Fibroblast of mammary gland (primary cell): ENCODE results near the gene TMEM273.
"Not testable (repeated sequence)": the region's sequence is repeated elsewhere in the genome, so short reads cannot be mapped to it uniquely, and the experiment has no call there.

Source experiments
- DNase-seq: peaks from one replicate; pipeline ENCODE4 v3.0.0-alpha.2; 2010; ENCODE audit warnings: low read depth
- H3K4me3 ChIP-seq: 2 replicates; pipeline ENCODE4 v1.5.1; 2011; ENCODE audit warnings: low read depth, mild to moderate bottlenecking, low read length, moderate library complexity; ENCODE audit not compliant: control insufficient read depth
- TF ChIP-seq, protein P1 (sequence below): conservative IDR thresholded peaks from 2 replicates; pipeline ENCODE4 v1.5.1; 2011; ENCODE audit warnings: low read depth, low read length, inconsistent platforms; ENCODE audit not compliant: control insufficient read depth, insufficient read depth

TMEM273 gene

DNA sequence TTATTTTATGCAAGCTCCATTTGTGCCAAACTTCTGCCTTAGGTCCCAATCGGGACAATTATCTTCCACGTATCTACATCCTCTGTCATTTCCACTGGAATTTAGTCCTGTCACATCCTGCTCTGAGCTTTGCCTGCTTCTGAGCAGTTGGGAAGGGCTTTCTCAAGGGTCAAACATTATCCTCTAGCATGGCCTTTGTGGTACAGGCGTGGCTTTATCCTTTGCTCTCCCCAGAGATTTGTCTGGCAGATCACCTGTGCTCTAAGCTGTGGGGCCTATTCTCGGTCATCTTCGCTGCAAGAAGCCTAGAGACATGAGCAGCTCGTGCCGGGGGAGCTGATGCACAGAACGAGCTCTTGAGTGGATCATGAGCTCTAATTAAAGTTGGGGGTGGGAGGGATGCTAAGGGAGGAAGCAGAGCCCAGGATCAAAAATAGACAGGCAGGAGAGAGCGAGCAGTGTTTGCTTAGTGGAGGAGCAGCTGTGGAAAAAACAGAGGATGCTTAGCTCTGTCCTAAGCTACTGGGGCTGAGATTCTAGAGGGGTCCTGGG lies 19.8 kb upstream of the TMEM273 start:
- no peak overlapping the region for H3K4me3 ChIP-seq
- TF ChIP-seq, protein P1, sequence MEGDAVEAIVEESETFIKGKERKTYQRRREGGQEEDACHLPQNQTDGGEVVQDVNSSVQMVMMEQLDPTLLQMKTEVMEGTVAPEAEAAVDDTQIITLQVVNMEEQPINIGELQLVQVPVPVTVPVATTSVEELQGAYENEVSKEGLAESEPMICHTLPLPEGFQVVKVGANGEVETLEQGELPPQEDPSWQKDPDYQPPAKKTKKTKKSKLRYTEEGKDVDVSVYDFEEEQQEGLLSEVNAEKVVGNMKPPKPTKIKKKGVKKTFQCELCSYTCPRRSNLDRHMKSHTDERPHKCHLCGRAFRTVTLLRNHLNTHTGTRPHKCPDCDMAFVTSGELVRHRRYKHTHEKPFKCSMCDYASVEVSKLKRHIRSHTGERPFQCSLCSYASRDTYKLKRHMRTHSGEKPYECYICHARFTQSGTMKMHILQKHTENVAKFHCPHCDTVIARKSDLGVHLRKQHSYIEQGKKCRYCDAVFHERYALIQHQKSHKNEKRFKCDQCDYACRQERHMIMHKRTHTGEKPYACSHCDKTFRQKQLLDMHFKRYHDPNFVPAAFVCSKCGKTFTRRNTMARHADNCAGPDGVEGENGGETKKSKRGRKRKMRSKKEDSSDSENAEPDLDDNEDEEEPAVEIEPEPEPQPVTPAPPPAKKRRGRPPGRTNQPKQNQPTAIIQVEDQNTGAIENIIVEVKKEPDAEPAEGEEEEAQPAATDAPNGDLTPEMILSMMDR = no peak
- no peak for DNase-seq

DNA sequence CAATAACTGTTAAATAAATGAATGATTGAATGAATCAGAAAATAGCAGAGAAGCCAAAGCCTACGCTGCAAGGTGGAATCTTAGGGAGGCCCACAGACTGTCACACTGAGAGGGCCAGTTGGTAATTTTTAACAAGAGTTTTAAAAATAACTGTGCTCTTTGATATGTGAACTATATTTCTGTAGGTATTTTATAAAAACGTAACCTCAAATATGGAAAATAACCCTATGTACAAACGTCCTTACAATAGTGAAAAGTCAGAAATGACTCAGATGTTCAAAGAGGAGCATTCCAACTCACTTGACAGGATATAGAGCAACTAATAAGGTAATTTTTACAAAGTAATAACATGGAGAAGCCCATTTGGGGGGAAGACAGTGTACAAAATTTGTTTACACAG lies 18.9 kb upstream of the TMEM273 start:
- TF ChIP-seq, protein P1 = no peak
- no peak overlapping the region for H3K4me3 ChIP-seq
- DNase-seq = no peak

DNA sequence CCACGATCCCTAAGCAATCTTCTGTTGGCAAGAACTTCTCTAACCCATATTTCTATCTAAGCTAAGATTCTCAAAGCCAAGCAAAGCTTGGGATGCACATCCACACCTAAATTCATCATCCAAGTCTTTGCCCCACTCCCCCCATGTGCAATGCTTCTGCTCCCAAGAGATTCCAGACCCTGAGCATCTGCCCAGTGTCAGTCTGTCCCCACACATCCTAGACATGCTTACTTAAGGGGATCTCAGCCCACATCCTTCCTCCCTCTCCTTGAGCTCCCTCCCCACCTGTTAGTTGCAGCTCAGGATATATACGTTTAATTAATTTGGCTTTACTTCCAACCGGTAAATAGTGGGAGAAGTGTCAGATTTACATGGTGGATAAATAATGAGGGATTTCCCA lies 17.0 kb upstream of the TMEM273 start:
- H3K4me3 ChIP-seq = no peak overlapping the region
- TF ChIP-seq, protein P1 = no peak
- no peak for DNase-seq

DNA sequence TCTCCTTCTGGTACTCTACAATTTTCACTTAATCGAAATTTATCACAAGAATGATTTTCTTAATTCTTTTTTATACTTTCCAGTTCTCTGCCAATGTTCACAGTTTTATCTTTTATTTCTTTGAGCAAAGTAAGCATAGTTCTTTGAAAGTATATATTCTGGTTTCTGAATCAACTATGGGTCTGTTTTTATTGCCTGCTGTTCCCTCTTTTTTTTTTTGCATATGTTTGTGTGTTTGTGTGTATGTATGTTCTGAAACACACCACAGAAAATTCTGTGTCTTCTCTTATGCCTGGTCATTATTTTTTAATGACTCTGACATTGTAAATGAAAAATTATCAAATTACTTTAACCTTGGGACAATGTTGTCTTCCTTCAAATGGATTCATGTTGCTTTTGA lies 15.9 kb upstream of the TMEM273 start:
- TF ChIP-seq, protein P1 = no peak
- no peak for DNase-seq
- no peak overlapping the region for H3K4me3 ChIP-seq

DNA sequence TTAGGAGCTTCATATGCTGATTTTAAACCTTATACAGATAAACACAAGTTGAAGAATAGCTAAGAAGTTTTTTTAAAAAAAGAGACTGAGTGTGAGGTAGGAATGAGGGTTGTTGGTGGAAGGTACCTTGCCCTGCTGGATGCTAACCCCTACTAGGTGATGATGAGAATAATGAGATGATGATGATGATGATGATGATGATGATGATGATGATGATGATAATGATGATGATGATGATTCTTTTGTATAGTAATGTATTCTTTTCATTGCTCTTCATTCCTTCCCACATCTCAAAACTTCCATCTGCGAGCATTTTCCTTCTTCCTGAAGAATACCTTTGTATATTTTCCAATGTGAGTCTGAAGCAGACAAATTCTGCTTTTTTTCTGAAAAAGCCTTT lies 14.1 kb upstream of the TMEM273 start:
- TF ChIP-seq, protein P1 = no peak
- H3K4me3 ChIP-seq = no peak overlapping the region
- DNase-seq = no peak

DNA sequence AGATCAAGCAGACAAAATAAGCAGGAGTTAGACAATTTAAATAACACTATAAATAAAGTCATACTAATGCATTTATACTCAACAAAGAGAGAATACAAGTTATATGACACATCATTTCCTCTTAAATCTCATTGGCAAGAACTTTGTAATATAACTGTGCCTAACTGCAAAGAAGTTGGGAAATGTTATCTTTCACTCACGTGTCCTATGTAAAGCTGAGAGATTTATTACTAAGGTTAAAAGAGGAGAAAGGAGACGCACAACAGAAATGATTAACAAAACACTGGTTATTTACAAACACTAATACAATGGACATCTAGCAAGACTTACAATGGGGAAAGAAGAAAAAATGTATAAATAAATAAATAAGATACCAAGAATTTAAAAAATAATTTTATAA lies 12.7 kb upstream of the TMEM273 start:
- DNase-seq = no peak
- TF ChIP-seq, protein P1 = no peak
- H3K4me3 ChIP-seq = no peak overlapping the region

DNA sequence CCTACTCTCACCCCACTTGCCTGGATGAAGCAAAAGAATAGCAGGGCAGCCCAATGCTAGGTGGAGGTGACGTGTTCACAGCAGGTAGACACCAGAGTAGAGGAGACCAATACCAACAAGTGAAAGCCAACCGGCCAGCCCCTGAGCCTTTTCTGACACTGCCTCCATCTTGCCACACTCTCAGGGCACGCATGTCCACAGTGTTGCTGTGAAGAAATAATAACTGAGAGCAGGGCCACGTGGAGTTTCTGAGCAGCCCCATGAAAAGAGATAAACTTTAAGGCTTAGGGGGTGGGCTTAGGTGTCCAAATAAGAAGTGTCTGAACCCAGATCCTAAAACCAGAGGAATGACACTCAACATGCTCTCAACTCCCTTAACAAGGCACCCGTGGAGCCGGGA lies 9.0 kb upstream of the TMEM273 start:
- DNase-seq = no peak
- TF ChIP-seq, protein P1 = no peak
- H3K4me3 ChIP-seq = no peak overlapping the region

DNA sequence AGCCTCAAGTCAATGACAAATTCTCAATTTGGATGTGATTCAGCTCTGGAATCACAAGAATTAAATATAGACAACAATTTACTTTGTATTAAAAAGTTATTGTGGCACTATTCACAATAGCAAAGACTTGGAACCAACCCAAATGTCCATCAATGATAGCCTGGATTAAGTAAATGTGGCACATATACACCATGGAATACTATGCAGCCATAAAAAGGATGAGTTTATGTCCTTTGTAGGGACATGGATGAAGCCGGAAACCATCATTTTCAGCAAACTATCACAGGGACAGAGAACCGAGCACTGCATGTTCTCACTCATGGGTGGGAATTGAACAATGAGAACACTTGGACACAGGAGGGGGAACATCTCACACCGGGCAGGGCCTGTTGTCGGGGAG lies 7.7 kb upstream of the TMEM273 start:
- not testable (repeated sequence) for H3K4me3 ChIP-seq, DNase-seq
